ENCODE measurements around the gene DNASE1.

DNA sequence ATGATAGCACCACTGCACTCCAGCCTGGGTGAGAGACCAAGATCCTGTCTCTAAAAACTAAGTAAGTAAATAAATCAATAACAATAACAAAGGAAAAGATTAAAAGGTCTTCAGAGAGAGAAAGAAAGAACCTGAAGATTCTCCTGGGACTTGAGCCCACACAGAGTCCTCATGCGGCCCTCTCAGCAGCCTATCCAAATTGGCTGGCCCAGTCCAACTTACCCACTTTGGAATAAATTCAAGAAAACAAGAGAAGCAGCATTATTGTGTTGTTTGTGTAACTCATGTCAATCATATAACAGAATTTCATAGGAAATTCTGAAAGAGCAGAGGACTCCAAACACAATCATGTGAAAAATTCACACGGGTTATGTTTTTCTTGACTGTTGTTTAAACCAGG, 46.9 kb upstream of the DNASE1 start:
- TF ChIP-seq, protein P1, sequence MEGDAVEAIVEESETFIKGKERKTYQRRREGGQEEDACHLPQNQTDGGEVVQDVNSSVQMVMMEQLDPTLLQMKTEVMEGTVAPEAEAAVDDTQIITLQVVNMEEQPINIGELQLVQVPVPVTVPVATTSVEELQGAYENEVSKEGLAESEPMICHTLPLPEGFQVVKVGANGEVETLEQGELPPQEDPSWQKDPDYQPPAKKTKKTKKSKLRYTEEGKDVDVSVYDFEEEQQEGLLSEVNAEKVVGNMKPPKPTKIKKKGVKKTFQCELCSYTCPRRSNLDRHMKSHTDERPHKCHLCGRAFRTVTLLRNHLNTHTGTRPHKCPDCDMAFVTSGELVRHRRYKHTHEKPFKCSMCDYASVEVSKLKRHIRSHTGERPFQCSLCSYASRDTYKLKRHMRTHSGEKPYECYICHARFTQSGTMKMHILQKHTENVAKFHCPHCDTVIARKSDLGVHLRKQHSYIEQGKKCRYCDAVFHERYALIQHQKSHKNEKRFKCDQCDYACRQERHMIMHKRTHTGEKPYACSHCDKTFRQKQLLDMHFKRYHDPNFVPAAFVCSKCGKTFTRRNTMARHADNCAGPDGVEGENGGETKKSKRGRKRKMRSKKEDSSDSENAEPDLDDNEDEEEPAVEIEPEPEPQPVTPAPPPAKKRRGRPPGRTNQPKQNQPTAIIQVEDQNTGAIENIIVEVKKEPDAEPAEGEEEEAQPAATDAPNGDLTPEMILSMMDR (IDR thresholded peaks at IDR 0.05) = no peak
- TF ChIP-seq POLR2A (IDR thresholded peaks at IDR 0.05; ENCODE audit: low read depth) (no peak), EP300 (IDR thresholded peaks at IDR 0.05) (no peak)
